ENCODE data around the gene SMCR8.
"Not testable (repeated sequence)": the region's sequence is repeated elsewhere in the genome, so short reads cannot be mapped to it uniquely, and the experiment has no call there.

Gene SMCR8

GRCh38 chr17:18280249-18280648 lies 34.8 kb upstream of the SMCR8 start:
- TF ChIP-seq CTCF (conservative IDR thresholded peaks at IDR 0.05) (no peak), ZFX (IDR thresholded peaks at IDR 0.05) (no peak)
- H3K27ac ChIP-seq = no peak overlapping the region

DNA sequence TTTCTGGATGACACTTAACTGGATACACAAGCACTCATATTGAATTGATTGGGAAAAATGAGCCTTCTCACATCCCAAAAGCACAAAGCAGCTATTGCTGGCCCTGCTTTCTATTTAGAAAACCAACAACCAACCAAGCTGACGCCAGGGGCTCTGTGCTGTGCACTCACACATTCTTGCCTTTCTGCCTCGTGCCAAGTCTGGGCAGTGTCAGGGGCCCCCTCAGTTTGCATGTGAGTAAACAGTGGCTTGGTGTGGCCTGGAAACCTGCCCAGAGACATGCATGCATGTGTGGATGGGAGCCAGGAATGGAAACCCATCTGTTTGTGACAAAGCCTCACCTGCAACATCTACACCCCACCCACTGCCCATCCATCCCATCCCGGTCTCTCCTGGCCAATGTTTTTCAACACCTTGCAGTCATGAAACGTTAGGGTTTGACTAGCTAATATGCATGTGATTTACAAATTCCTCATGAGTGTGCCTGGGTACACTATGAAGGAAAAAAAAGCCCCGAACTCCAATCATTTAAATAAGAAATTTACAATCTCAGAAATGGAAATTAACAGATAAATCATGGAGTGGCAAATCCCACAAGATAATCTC lies 34.2 kb upstream of the SMCR8 start:
- TF ChIP-seq CTCF (conservative IDR thresholded peaks at IDR 0.05) (no peak), ZFX (IDR thresholded peaks at IDR 0.05) (no peak)
- H3K27ac ChIP-seq = no peak overlapping the region

- no peak overlapping the region for H3K27ac ChIP-seq
- TF ChIP-seq CTCF (conservative IDR thresholded peaks at IDR 0.05) (no peak), ZFX (IDR thresholded peaks at IDR 0.05) (no peak)
These were observed 33.3 kb upstream of the SMCR8 start for GRCh38 chr17:18281788-18282187.

- no peak overlapping the region for H3K27ac ChIP-seq
- TF ChIP-seq ZFX (IDR thresholded peaks at IDR 0.05) (no peak), CTCF (conservative IDR thresholded peaks at IDR 0.05) (no peak)
These were observed 29.8 kb upstream of the SMCR8 start for GRCh38 chr17:18285296-18285695.

DNA sequence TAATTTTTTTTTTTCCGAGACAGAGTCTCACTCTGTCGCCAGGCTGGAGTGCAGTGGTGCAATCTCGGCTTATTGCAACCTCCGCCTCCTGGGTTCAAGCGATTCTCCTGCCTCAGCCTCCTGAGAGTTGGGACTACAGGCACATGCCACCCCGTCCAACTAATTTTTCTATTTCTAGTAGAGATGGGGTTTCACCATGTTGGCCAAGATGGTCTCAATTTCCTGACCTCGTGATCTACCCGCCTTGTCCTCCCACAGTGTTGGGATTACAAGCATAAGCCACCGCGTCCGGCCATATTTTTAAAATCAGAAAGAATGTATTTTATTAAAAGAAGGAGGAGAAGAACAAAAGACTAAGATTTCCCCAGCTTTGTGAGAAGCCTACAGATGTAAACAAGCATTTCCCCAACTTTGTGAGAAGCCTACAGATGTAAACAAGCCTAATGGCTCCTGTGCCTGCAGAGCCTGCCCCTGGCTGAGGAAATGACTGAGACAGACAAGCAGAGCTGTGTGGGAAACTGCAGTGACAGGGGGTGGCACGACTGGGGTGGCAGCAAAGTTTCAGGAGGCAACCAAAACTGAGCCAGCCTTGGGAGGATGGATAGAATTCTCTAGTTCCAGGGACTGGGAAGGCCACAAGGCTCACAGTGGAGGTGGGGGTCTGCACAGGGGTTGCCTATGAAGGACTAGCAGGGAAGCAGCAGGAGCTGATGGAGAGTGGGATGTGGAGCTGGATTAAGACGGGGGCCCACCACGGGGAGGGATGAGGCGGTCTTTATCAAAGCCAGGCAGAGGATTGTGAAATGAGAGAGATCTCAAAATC lies 23.2 kb upstream of the SMCR8 start:
- H3K27ac ChIP-seq = no peak overlapping the region
- TF ChIP-seq CTCF (conservative IDR thresholded peaks at IDR 0.05) (no peak), ZFX (IDR thresholded peaks at IDR 0.05) (no peak)

- H3K27ac ChIP-seq = not testable (repeated sequence)
These were observed 17.0 kb upstream of the SMCR8 start for GRCh38 chr17:18298061-18298460.

- H3K27ac ChIP-seq = no peak overlapping the region
- TF ChIP-seq CTCF (conservative IDR thresholded peaks at IDR 0.05) (no peak), ZFX (IDR thresholded peaks at IDR 0.05) (no peak)
These were observed 14.2 kb upstream of the SMCR8 start for GRCh38 chr17:18300725-18301480.

- not testable (repeated sequence) for H3K27ac ChIP-seq
These were observed 11.9 kb upstream of the SMCR8 start for GRCh38 chr17:18303206-18303605.
